Uterus (tissue), 2 donors: Measurements from ENCODE around the gene DOC2A.

Source experiments
- POLR2A ChIP-seq, 2 donors: fragments of 450-650 bp; IDR thresholded peaks; one replicate each; pipeline ENCODE4 v1.6.1; 2016; ENCODE audit warnings: antibody characterized with exemption in 2 of 2, mild to moderate bottlenecking in 1 of 2, moderate library complexity in 1 of 2
- TF ChIP-seq, protein P1 (sequence below), 4 experiments: fragments of 200-600 bp in 2 of 4; fragments of 450-650 bp in 2 of 4; sonication (generic) in 2 of 4; IDR thresholded peaks; one replicate each; pipeline ENCODE4 v1.5.1; 2016 to 2019; ENCODE audit warnings: antibody characterized with exemption in 4 of 4, mild to moderate bottlenecking in 2 of 4, moderate library complexity in 1 of 4

GRCh38 chr16:30030011-30030685 is 19.3 kb upstream of the DOC2A start:
- TF ChIP-seq, protein P1, sequence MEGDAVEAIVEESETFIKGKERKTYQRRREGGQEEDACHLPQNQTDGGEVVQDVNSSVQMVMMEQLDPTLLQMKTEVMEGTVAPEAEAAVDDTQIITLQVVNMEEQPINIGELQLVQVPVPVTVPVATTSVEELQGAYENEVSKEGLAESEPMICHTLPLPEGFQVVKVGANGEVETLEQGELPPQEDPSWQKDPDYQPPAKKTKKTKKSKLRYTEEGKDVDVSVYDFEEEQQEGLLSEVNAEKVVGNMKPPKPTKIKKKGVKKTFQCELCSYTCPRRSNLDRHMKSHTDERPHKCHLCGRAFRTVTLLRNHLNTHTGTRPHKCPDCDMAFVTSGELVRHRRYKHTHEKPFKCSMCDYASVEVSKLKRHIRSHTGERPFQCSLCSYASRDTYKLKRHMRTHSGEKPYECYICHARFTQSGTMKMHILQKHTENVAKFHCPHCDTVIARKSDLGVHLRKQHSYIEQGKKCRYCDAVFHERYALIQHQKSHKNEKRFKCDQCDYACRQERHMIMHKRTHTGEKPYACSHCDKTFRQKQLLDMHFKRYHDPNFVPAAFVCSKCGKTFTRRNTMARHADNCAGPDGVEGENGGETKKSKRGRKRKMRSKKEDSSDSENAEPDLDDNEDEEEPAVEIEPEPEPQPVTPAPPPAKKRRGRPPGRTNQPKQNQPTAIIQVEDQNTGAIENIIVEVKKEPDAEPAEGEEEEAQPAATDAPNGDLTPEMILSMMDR (IDR thresholded peaks at IDR 0.05): no peak
- no peak for TF ChIP-seq POLR2A (IDR thresholded peaks at IDR 0.05)
